ENCODE measurements around the gene TRMT10A.
A peak's percentile ranks its signal among the peaks of the same experiment; 100 is the strongest.

Gene TRMT10A

DNA sequence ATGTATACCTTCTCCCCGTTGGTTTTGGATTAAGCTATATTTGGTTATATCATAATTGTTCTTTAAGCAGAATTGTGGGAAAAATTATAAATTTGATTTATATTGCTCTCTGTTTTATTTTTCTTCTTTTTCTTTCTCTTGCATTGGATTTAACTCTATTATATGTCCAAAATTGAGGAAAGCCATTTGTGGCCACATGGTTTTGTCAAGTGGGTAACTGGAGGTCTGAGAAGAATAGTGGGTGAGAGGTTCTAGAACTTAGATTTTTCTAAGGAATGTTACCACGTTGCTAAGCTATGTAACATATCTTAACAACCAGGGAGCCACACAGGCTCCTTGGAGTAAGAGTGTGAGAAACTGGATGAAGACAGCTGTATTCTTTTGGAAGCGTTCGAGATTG, 53.1 kb downstream of the TRMT10A start, which contains the start of gene C4orf17:
Gene C4orf17 (plus strand): TSS at position 301 of the 400 bp plus-strand sequence. CDS start 2,061 bp downstream, outside the sequence.
- Histone ChIP-seq H4K20me1 (no peaks in the 10 kb centered on the region), H3K4me1 (no peaks in the 10 kb centered on the region), H3K9me3 (no peaks in the 10 kb centered on the region), H3K27ac (no peak within 1 kb of the TSS), H3K4me2 (no peak within 1 kb of the TSS), H3K4me3 (no peak within 1 kb of the TSS), H3K9ac (no peak within 1 kb of the TSS), H3K36me3 (no peaks in the 10 kb centered on the region), H3K27me3 (no peaks in the 10 kb centered on the region)
- no peak for TF ChIP-seq Cebpa-rat (IDR thresholded peaks at IDR 0.05)

DNA sequence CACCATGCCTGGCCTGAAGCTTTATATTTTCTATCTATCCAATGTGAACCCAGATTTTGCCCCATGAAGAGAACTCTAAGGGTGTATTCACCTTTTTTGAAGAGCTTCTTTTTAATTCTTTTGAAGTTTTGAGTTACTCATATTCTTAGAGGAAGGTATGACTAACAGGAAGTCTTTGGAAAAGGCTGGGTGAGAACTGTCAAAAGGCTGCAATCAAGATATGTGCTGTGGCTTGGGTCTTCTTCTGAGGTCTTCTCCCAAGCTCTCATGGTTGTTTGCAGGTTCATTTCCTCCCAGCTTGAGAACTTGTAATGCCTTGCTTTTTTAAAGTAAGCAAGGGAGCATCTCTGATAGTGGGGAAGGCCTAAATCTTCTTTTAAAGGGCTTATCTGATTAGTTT, 56.1 kb downstream of the TRMT10A start:
- H3K36me3 ChIP-seq = no peaks in the 10 kb centered on the region
- no peaks in the 10 kb centered on the region for H3K27me3 ChIP-seq
- H3K4me2 ChIP-seq = no peak overlapping the region
- no peak overlapping the region for H3K4me3 ChIP-seq
- TF ChIP-seq Cebpa-rat (IDR thresholded peaks at IDR 0.05) = no peak
- peaks cover 13% of the 10 kb centered on the region for H3K4me1 ChIP-seq
- no peak overlapping the region for H3K27ac ChIP-seq
- H4K20me1 ChIP-seq = no peaks in the 10 kb centered on the region
- no peak overlapping the region for H3K9ac ChIP-seq
- H3K9me3 ChIP-seq = no peaks in the 10 kb centered on the region

DNA sequence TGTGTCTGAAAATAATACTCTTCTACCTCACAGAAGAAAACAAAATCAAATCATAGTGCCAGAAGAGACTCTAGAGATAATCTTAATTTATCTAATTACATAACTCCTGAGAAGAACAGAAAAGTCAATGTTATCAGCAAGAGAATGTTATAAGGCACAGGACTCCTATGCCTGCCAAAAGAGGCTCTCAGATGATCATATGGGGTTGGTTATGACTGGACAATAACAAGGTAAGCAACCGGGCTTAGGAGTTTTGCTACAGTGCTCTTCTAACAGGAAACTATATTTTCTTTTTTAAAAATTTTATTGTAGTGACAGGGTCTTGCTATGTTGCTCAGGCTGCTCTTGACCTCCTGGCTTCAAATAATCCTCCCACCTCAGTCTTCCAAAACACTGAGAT, 56.5 kb downstream of the TRMT10A start:
- no peaks in the 10 kb centered on the region for H3K36me3 ChIP-seq
- no peaks in the 10 kb centered on the region for H4K20me1 ChIP-seq
- no peak overlapping the region for H3K9ac ChIP-seq
- no peak overlapping the region for H3K27ac ChIP-seq
- H3K27me3 ChIP-seq = no peaks in the 10 kb centered on the region
- no peak for TF ChIP-seq Cebpa-rat (IDR thresholded peaks at IDR 0.05)
- peaks cover 13% of the 10 kb centered on the region for H3K4me1 ChIP-seq
- no peaks in the 10 kb centered on the region for H3K9me3 ChIP-seq
- H3K4me2 ChIP-seq = no peak overlapping the region
- H3K4me3 ChIP-seq = no peak overlapping the region

DNA sequence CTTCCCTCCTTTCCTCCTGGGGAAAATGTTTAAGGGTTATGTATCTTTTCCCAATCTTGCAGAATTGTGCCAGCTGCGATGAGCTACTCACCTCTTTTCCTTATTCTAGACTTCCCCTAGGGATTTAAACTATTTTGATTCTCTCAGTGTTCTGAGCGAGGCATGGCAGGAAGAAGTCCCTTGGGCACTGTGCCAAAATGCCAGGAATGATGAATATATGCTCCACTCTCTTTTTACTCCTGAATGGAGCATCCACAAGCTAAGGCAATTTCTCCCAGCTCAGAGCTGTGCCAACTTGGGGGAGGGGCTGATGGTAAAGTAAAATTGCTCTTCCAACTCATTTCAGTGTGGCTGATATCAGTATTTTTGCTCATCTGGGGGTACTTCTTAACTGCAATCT, 57.1 kb downstream of the TRMT10A start:
- Histone ChIP-seq H3K4me3 (no peak overlapping the region), H3K4me2 (no peak overlapping the region)

DNA sequence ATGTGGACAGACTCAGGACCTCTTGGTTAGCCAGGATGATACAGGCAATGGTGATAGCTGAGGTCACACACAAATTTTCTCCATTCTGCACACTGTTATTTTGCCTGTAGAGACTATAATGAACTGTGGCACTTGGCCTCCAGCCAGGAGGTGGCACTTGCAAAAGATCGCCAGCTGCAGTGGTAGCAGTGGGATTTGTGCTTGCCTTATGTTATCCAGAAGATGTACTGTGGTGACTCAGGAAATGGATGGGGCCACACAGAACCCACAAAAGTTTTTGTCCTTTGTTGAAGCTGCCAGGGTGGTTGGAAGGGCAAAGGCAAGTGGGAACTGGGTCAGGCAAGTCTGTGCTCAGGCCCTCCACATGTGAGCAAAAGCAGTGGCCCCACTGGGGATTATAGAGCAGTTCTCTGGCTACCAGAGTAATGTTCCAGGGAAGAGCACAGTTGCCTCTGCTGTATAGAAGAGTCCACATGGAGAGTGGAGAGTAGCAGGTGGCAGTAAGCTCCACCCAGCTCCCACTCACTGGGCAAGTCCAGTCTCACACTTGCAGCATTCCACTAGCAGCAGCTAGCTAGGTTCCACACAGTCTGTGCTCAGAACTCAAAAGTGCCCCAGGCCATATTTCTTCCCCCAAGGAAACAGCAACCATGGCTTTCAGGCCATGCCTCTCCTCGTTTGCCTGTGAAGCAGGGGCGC, 58.9 kb downstream of the TRMT10A start:
- Histone ChIP-seq H3K4me2 (peak overlapping the region; percentile 29), H3K9me3 (no peaks in the 10 kb centered on the region), H4K20me1 (no peaks in the 10 kb centered on the region), H3K4me1 (peaks cover 13% of the 10 kb centered on the region), H3K27me3 (no peaks in the 10 kb centered on the region), H3K36me3 (no peaks in the 10 kb centered on the region), H3K27ac (0 out of 2 replicates have a peak overlapping the region, but pooled peaks have one; percentile 37), H3K4me3 (no peak overlapping the region), H3K9ac (no peak overlapping the region)
- no peak for TF ChIP-seq Cebpa-rat (IDR thresholded peaks at IDR 0.05)

More for the DNA sequence above, 57.1 kb downstream of the TRMT10A start:
- no peaks in the 10 kb centered on the region for H3K9me3 ChIP-seq
- H4K20me1 ChIP-seq = no peaks in the 10 kb centered on the region
- peaks cover 13% of the 10 kb centered on the region for H3K4me1 ChIP-seq
- no peak overlapping the region for H3K27ac ChIP-seq
- no peak overlapping the region for H3K9ac ChIP-seq
- TF ChIP-seq Cebpa-rat (IDR thresholded peaks at IDR 0.05) = no peak
- no peaks in the 10 kb centered on the region for H3K27me3 ChIP-seq
- H3K36me3 ChIP-seq = no peaks in the 10 kb centered on the region

Data from BLaER1 (cell line).